ENCODE data around the gene DIPK2A.

- TF ChIP-seq ZNF202 (tag by site-specific recombination; IDR thresholded peaks at IDR 0.05; ENCODE audit: borderline replicate concordance) (no peak), ZNF416 (tag by site-specific recombination; IDR thresholded peaks at IDR 0.05) (no peak), SP2 (tag by site-specific recombination; IDR thresholded peaks at IDR 0.05) (no peak), CTCF (tag by site-specific recombination; IDR thresholded peaks at IDR 0.05) (no peak), ZIC2 (tag by site-specific recombination; IDR thresholded peaks at IDR 0.05) (no peak), ZNF10 (tag by site-specific recombination; IDR thresholded peaks at IDR 0.05) (no peak), ZNF24 (tag by site-specific recombination; IDR thresholded peaks at IDR 0.05) (no peak), ZNF404 (tag by site-specific recombination; IDR thresholded peaks at IDR 0.05) (no peak), ZNF302 (tag by site-specific recombination; IDR thresholded peaks at IDR 0.05; ENCODE audit: low read depth) (no peak), ZFP3 (tag by site-specific recombination; IDR thresholded peaks at IDR 0.05; ENCODE audit: low read depth) (no peak), ZFP41 (tag by site-specific recombination; IDR thresholded peaks at IDR 0.05; ENCODE audit: borderline replicate concordance) (no peak), ZNF248 (tag by site-specific recombination; IDR thresholded peaks at IDR 0.05) (no peak), KLF1 (tag by site-specific recombination; IDR thresholded peaks at IDR 0.05) (no peak)
- TF ChIP-seq, protein P1, sequence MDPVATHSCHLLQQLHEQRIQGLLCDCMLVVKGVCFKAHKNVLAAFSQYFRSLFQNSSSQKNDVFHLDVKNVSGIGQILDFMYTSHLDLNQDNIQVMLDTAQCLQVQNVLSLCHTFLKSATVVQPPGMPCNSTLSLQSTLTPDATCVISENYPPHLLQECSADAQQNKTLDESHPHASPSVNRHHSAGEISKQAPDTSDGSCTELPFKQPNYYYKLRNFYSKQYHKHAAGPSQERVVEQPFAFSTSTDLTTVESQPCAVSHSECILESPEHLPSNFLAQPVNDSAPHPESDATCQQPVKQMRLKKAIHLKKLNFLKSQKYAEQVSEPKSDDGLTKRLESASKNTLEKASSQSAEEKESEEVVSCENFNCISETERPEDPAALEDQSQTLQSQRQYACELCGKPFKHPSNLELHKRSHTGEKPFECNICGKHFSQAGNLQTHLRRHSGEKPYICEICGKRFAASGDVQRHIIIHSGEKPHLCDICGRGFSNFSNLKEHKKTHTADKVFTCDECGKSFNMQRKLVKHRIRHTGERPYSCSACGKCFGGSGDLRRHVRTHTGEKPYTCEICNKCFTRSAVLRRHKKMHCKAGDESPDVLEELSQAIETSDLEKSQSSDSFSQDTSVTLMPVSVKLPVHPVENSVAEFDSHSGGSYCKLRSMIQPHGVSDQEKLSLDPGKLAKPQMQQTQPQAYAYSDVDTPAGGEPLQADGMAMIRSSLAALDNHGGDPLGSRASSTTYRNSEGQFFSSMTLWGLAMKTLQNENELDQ (tag by site-specific recombination; IDR thresholded peaks at IDR 0.05; ENCODE audit: low read depth) = no peak
These were observed 20.2 kb upstream of the DIPK2A start for GRCh38 chr3:143951351-143951971.
